ENCODE results near the gene LCN15.

LCN15 gene

GRCh38 chr9:136748666-136749611 is 15.4 kb downstream of the LCN15 start:
- no peak for TF ChIP-seq CTCF (IDR thresholded peaks at IDR 0.05; ENCODE audit: low read depth, low read length)
- no peak for DNase-seq (ENCODE audit: extremely low read depth, low read depth)

- DNase-seq (ENCODE audit: extremely low read depth, low read depth), result no peak
- no peak for TF ChIP-seq CTCF (IDR thresholded peaks at IDR 0.05; ENCODE audit: low read depth, low read length)
Measured at GRCh38 chr9:136748201-136748600, 16.1 kb downstream of the LCN15 start, which contains the start of gene LCN6. Gene LCN6 (minus strand): TSS chr9:136748525. CDS start chr9:136748483, 42 bp downstream.

- TF ChIP-seq CTCF (IDR thresholded peaks at IDR 0.05; ENCODE audit: low read depth, low read length), result no peak
- DNase-seq (ENCODE audit: extremely low read depth, low read depth), result no peak
Measured at GRCh38 chr9:136747161-136748060, 16.9 kb downstream of the LCN15 start.

- no peak for DNase-seq (ENCODE audit: extremely low read depth, low read depth)
- TF ChIP-seq CTCF (IDR thresholded peaks at IDR 0.05; ENCODE audit: low read depth, low read length), result no peak
Measured at GRCh38 chr9:136746621-136747020, 17.7 kb downstream of the LCN15 start.

- TF ChIP-seq CTCF (IDR thresholded peaks at IDR 0.05; ENCODE audit: low read depth, low read length), result no peak
Measured at GRCh38 chr9:136746155-136746490, 18.2 kb downstream of the LCN15 start.

GRCh38 chr9:136745389-136746154 is 18.7 kb downstream of the LCN15 start:
- TF ChIP-seq CTCF (IDR thresholded peaks at IDR 0.05; ENCODE audit: low read depth, low read length), result no peak
- no peak for DNase-seq (ENCODE audit: extremely low read depth, low read depth)

More at GRCh38 chr9:136746155-136746490, 18.2 kb downstream of the LCN15 start:
- no peak for DNase-seq (ENCODE audit: extremely low read depth, low read depth)
